Mucosa of descending colon (tissue), 3 donors: Measurements from ENCODE around the gene PLEKHA4. TPM values are rescaled to one million over a fixed set of nuclear protein-coding genes. Genes with fewer than 3 reads are reported as not detected.
"Not testable (repeated sequence)": the region's sequence is repeated elsewhere in the genome, so short reads cannot be mapped to it uniquely, and the experiment has no call there.

Experiments used
- ATAC-seq: fragments of 200-7000 bp; cut with Tn5 transposase; one replicate; pipeline ENCODE4 v1.9.1; 2020; ENCODE audit warnings: mild to moderate bottlenecking, moderate library complexity
- DNase-seq, 3 donors: peaks; one replicate each; pipeline ENCODE4 v3.0.0-alpha.2; 2020
- H3K36me3 ChIP-seq: fragments of 200-600 bp; one replicate; pipeline ENCODE4 v1.8.0; 2021; ENCODE audit warnings: low read depth, mild to moderate bottlenecking
- H3K4me1 ChIP-seq: fragments of 200-600 bp; one replicate; pipeline ENCODE4 v1.8.0; 2021; ENCODE audit warnings: low read depth, mild to moderate bottlenecking
- H3K4me3 ChIP-seq: fragments of 200-600 bp; one replicate; pipeline ENCODE4 v1.8.0; 2021; ENCODE audit warnings: mild to moderate bottlenecking
- H3K9me3 ChIP-seq: fragments of 200-600 bp; one replicate; pipeline ENCODE4 v1.8.0; 2021; ENCODE audit warnings: mild to moderate bottlenecking
- CTCF ChIP-seq: fragments of 200-600 bp; IDR thresholded peaks from one replicate; pipeline ENCODE4 v1.8.0; 2022; ENCODE audit warnings: antibody characterized with exemption, mild to moderate bottlenecking
- intact Hi-C, 2 donors: fragments of 100-400 bp; cut with DNase I in 1 of 2; cut with micrococcal nuclease in 1 of 2; formaldehyde crosslinking; loops; one replicate each; pipeline versions ENCODE4 v1.11.0 to v1.11.1; 2022; cut with DNase I, micrococcal nuclease
- total RNA-seq, 3 donors: library from RNA; stranded (reverse); fragmentation: NEBNext Ultra II Directional in 2 of 3; extraction: Animal tissue kit (Norgen Biotek cat#: 25700) in 2 of 3; gene quantifications; one replicate each; pipeline versions ENCODE4 v1.2.1 to v1.2.4, GENCODE V29; 2021 to 2023
- donor health status: DM: no; HTN: no; CAD: no; lungs with moderate emphysema.
- donor health status: DM: no; HTN: no; CAD: no.
- donor health status: DM: no; HTN: yes; CAD: no.

Gene PLEKHA4
- total RNA-seq, 3 donors from 2014 or later = 4.6 to 30.2 (median 21.5) TPM

- DNase-seq (no peak), ATAC-seq (peak; percentile 53)
- Histone ChIP-seq H3K4me3 (no peak overlapping the region), H3K36me3 (no peaks in the 10 kb centered on the region), H3K9me3 (no peaks in the 10 kb centered on the region), H3K4me1 (no peaks in the 10 kb centered on the region)
- intact Hi-C loops = no loop called here
- no peak for TF ChIP-seq CTCF
Measured at GRCh38 chr19:48913114-48913889, 44.9 kb upstream of the PLEKHA4 start.

- no peak overlapping the region for H3K4me3 ChIP-seq
- H3K36me3 ChIP-seq = no peaks in the 10 kb centered on the region
- no peaks in the 10 kb centered on the region for H3K9me3 ChIP-seq
- intact Hi-C loops = no loop called here
- DNase-seq (no peak), ATAC-seq (no peak)
- H3K4me1 ChIP-seq = no peaks in the 10 kb centered on the region
- TF ChIP-seq CTCF = no peak
Measured at GRCh38 chr19:48910803-48911202, 42.4 kb upstream of the PLEKHA4 start.

- ATAC-seq, H3K36me3 ChIP-seq, DNase-seq, H3K4me1 ChIP-seq, H3K9me3 ChIP-seq, H3K4me3 ChIP-seq, intact Hi-C loops: not testable (repeated sequence)
Measured at GRCh38 chr19:48909424-48910077, 41.1 kb upstream of the PLEKHA4 start.

- H3K9me3 ChIP-seq = no peaks in the 10 kb centered on the region
- no peak for TF ChIP-seq CTCF
- intact Hi-C loops = no loop called here
- no peaks in the 10 kb centered on the region for H3K4me1 ChIP-seq
- ATAC-seq (peak; percentile 92), DNase-seq (peak; percentile 60 to 75 (median 62))
- no peak overlapping the region for H3K4me3 ChIP-seq
- no peaks in the 10 kb centered on the region for H3K36me3 ChIP-seq
Measured at GRCh38 chr19:48907671-48908070, 39.3 kb upstream of the PLEKHA4 start.

- no peak overlapping the region for H3K4me3 ChIP-seq
- DNase-seq = no peak
- ATAC-seq = no peak
- H3K9me3 ChIP-seq = no peaks in the 10 kb centered on the region
- no peak for TF ChIP-seq CTCF
- peaks cover 5% of the 10 kb centered on the region for H3K4me1 ChIP-seq
- intact Hi-C loops = no loop called here
- H3K36me3 ChIP-seq = no peaks in the 10 kb centered on the region
Measured at GRCh38 chr19:48906324-48906723, 37.9 kb upstream of the PLEKHA4 start.

GRCh38 chr19:48905664-48906063 lies 37.2 kb upstream of the PLEKHA4 start:
- intact Hi-C loops = no loop called here

GRCh38 chr19:48903788-48904187 lies 35.4 kb upstream of the PLEKHA4 start:
- intact Hi-C loops, ATAC-seq, H3K36me3 ChIP-seq: not testable (repeated sequence)

More at GRCh38 chr19:48905664-48906063, 37.2 kb upstream of the PLEKHA4 start:
- no peak for TF ChIP-seq CTCF
- Histone ChIP-seq H3K36me3 (no peaks in the 10 kb centered on the region), H3K4me1 (peaks cover 7% of the 10 kb centered on the region), H3K4me3 (no peak overlapping the region), H3K9me3 (no peaks in the 10 kb centered on the region)
- ATAC-seq = no peak
- DNase-seq = no peak

GRCh38 chr19:48902291-48902690 lies 33.9 kb upstream of the PLEKHA4 start:
- ATAC-seq, DNase-seq, H3K9me3 ChIP-seq, H3K4me3 ChIP-seq, intact Hi-C loops, H3K4me1 ChIP-seq, H3K36me3 ChIP-seq: not testable (repeated sequence)

More at GRCh38 chr19:48903788-48904187, 35.4 kb upstream of the PLEKHA4 start:
- not testable (repeated sequence) for H3K4me1 ChIP-seq, DNase-seq, H3K4me3 ChIP-seq, H3K9me3 ChIP-seq
